Erythroblast (primary cell): ENCODE measurements around the gene SUPT4H1.

ENCODE experiments used
- DNase-seq, 2 experiments: peaks; one replicate each; lab custom pipeline; 2025; lab: John Stamatoyannopoulos, UW
- GATA1 ChIP-seq: IDR thresholded peaks from 2 replicates; pipeline ENCODE4 v1.6.1; 2011; ENCODE audit warnings: low read depth, mild to moderate bottlenecking, control low read depth, low read length, moderate library complexity
- POLR2A ChIP-seq: IDR thresholded peaks from 2 replicates; pipeline ENCODE4 v1.6.1; 2011; ENCODE audit warnings: mild to moderate bottlenecking, low read length

SUPT4H1 gene

DNA sequence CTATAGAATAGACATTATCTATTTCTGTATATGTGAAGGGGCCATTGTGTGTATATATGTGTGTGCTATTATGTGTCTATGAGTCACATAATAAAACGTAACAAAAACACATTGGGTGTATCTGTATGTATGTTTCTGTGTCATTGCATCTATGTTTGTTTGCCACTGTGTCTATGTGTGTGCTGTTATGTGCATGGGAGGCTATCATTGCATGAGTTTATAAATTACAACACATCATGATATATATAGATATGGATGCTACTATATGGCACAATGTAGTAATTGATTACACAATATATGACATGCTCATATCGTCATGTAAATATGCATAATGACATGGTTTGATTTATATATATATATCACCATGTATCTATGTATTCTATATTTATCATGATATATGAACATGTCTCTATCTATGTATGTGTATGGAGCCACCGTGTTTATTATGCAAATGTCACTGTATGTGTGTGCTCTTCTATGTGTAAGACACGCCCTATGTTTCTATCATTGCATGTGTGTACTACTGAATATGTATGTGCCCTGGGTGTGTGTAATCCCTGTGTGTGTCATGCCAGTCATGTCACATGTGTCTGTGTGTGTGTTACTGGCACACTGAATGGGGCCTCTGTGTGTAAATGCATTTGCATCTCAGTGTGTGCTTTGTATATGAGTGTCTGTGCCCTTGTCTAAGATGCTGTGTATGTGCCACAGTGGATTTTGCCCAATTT, 22.0 kb downstream of the SUPT4H1 start:
- TF ChIP-seq POLR2A (peak; percentile 92), GATA1 (no peak)
- DNase-seq = peak; percentile 72 to 82

DNA sequence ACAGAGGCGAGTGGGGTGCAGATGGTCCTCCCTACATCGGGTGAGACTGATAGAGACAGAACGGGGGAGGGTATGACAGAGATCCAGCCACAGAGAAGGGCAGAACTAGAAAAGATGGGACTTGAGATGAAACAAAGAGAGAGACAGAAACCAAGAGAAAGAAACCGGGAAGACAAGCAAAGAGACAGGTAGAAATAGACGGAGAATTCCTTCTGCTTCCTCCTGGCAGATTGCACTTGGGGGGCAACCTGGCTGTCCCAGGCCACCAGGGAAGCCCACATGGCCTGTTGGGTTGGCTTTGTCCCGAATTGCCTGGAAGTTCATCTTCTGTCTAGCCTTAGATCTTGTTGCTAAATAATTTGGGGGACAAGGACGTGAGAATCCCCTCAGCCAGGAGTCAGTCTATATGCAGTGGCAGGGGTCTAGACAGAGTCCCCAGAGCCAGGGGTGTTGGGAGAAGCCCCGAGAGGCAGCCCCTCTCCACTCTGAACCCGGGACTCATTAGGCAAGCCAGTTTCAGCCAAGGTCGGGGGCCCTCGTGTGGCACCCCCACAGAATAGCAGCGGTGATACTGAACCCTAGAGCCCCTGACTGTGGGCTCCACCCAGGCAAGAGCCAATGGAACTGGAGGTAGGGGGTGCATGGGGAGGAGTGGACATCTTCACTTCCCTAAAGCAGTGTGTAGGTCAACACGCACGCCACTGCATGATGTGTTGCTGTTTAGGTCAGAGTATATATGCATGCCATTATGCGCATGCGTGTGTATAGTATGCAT, 22.8 kb downstream of the SUPT4H1 start:
- TF ChIP-seq POLR2A = peak; percentile 98
- TF ChIP-seq GATA1 = no peak
- peak; percentile 86 to 93 for DNase-seq

DNA sequence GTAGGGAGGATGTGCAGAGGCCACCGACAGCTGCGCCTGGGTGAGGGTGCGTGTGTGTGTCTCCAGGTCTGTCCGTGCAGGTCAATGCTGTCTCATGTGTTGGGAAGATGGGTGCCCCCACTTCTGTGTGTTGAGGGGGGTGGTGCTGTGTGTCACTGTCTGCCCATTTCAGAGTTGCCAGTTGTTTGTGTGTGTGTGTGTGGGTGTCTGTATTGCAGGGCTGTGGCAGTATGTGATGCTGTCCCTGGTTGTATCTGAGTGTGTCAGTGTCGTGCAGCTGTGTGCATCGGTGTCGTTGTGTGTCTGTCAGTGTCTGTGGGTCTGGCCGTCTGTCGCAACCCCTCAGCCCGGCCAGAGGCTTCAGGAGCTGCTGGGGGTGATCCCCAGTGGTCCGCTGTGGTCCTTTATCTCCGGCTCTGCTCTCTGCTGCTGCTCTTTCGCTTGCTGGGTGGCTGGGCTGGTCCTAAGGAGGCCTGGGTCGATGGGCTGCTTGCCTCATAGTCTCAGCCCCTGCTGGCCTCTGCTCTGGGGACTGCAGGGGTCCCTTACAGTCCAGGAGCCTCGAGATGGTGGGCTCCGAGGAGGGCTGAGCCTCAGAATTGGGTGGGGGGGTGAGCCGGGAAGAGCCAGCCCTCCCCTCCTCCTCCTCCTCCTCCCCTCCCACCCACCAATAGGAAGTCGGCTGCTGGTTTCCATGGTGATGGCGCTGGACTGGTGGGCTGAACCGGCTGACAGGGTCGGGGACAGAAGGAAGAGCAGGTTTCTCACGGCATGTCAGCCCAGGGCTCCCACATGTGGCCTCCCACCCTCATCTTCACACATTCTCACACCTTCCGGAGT, 23.6 kb downstream of the SUPT4H1 start, which contains the start of gene TSPOAP1:
TSS of gene TSPOAP1 (minus strand) at position 601 of the 840 bp plus-strand sequence. CDS start 875 bp downstream, outside the sequence.
- peak; percentile 70 to 84 for DNase-seq

DNA sequence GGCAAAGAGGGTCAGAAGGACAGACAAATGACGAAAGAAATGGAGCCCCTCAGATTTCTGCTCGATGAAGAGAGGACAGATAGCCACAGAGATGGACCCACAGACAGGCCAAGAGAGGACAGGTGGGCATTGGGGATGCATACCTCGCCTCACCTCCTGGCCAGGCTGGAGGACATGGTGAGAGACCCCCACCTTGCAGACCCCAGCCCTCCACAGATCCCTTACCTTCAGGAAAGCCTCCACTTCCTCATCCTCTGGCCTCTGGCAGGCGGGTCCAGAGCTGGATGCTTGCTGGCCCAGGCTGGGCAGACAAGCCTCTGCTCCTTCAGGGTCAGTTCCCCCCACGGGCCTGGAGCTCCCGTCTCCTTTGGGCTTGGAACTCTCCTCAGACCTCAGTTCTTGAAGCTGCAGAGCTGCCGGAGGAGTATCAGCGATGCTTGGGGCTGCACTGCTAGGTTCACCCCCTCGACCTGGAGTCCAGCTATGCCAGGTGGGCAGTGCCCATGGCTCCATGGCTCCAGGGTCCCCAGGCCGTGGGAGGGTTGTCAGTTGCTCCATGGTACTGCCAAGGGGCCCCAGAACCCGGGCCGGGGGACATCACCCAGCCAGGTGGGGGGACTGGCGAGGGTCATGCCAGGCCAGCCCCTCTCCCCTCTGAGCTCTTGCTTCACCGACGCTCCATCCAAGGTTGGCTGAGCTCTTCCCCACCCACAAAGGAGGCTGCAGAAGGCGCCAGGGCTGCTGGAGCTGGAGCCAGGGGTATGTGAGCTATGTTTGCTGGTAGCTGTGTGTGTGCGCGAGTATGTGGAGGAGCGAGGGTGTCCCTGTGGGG, 24.4 kb downstream of the SUPT4H1 start:
- DNase-seq = peak in 1 of 2 experiments; percentile 55
- TF ChIP-seq POLR2A = no peak
- TF ChIP-seq GATA1 = no peak

More for the DNA sequence above, 23.6 kb downstream of the SUPT4H1 start, which contains the start of gene TSPOAP1:
- no peak for TF ChIP-seq GATA1
- peak; percentile 65 for TF ChIP-seq POLR2A

DNA sequence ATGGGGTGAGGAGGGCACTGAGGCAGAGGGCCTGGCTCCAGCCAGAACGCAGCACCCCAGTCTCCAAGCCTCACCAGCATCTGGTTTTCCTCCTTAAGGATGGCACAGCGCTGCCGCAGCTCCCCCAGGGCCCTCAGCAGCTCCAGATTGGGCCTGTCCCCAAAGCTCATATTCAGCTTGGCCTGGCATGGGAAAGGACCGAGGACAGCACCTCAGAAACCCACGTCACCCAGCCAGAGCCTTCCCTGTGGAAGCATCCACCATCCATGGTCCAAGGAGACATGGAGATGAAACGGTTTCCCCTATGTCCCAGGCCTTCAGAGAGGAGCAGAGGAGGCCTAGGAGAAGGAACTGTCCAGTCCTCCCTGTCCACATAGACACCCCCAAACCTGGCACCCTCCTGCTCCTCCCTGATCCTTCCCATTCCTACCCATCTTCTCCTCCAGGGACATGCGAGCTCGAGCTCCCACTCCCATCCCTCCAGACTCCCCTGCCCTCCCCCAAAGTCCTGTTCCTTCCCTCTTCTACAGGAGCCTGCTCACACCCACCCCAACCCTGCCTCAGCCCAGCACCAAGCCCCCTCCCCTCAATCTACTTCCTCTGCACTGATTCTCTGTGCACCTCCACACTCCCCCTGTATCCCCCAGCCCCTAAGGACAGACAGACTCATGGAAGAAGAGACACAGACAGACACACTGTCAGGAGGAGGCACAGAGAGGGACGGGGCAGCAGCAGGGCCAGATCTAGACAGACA, 25.2 kb downstream of the SUPT4H1 start:
- TF ChIP-seq GATA1 (no peak), POLR2A (no peak)
- DNase-seq = no peak

DNA sequence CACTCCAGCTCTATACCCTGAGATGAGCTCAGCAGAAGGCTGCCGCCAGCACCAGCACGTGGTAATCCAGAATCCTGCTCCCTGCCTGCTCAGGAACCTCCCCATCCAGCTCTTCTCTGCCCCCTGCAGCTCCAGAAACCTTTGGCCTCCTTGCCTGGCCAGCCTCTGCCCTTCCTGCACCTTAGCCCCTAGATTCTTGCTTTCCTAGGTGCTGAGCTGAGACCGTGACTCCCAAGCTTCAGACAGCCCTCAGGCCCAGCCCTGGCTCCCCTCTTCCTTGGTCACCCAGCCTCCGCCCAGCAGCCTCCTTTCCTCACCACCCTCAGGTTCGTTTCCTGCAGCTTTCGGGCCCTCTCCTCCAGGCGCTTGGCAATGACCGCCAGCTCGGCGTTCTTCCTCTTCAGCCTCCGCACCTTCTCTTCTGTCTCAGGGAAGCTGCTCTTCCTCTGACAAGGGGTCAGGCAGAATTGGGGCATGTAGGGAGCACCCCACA, 26.0 kb downstream of the SUPT4H1 start:
- DNase-seq = peak in 1 of 2 experiments; percentile 41
- TF ChIP-seq GATA1 = no peak
- peak; percentile 32 for TF ChIP-seq POLR2A

DNA sequence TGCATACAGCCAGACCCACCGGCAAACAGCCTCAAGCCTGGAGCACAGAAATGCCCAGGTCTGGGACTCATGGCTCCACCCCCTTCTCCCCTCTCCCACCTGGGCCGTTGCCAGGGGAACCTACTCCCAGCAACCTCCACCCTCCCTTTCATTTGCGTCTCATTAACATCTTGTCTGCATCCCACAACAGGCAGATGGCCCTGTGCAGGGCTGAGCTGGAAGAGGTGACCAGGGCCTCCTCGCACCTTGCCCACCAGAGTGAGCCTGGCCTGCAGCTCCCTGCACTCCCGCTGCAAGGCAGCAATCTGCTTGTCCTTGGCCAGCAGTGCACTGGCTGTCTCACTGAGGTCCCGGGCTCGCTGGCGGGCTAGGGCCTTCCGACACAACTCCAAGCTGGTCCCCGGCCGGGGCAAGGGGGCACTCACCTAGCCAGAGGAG, 26.7 kb downstream of the SUPT4H1 start:
- no peak for TF ChIP-seq GATA1
- peak; percentile 3 for TF ChIP-seq POLR2A
- peak in 1 of 2 experiments; percentile 47 for DNase-seq

DNA sequence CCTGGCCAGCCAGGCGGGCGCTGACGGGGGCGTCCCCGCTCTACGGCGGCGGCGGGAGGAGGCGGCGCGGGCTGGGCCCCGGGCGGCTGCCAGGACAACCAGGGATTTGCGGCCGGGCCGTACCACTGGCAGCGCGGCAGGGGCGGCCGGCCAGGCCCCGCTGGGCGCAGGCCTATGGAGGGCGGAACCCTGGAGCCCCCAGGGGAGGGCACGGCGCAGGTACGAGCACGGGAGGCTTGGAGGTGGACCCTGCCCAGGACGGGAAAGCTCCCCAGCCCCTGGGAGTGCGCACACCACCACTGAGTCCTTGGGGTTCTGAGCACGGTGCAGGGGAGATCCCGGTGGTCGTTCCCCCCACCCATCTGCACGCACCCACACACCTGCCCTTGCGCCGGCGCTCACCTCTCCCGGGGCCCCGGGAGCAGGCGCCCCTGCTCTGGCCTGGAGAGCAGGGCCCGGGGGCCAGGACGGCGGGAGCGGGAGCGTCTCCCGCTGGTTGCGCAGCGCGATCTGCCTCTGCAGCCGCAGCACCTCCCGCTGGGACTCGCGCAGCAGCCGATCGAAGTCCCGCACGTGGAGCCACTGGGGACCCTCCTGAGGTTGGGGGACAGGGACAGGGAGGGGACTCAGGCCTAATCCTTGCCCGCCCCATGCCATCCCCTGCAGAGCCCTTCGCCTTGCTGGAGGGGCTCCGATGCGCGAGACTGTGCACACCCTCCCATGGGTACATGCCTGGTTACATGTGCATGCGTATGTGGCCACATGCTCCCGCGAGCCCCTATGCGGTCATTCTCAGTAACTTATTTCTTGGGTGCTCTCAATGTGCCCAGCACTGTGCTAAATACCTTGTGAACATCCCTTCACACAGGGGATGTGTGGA, 27.4 kb downstream of the SUPT4H1 start:
- peak in 1 of 2 experiments; percentile 47 for DNase-seq

DNA sequence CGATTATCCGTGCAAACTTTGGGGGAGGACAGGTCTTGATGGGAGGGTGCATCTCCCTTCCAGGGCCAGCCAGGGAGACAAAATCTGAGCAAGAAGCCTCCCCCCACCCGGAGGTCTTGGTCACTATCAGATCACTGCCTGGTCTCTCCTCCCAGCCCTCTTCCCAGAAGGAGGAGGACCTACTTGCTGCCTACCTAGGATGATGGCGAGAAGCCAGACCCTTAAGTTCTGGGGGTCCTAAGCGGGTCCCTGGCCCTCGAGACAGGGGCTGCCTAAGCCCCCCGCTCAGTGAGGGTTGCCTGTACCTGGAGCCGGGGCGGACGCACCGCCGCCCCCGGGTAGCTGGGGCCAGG, 28.0 kb downstream of the SUPT4H1 start:
- DNase-seq = no peak
- TF ChIP-seq POLR2A (no peak), GATA1 (no peak)

More for the DNA sequence above, 27.4 kb downstream of the SUPT4H1 start:
- TF ChIP-seq GATA1 (no peak), POLR2A (peak; percentile 23)

DNA sequence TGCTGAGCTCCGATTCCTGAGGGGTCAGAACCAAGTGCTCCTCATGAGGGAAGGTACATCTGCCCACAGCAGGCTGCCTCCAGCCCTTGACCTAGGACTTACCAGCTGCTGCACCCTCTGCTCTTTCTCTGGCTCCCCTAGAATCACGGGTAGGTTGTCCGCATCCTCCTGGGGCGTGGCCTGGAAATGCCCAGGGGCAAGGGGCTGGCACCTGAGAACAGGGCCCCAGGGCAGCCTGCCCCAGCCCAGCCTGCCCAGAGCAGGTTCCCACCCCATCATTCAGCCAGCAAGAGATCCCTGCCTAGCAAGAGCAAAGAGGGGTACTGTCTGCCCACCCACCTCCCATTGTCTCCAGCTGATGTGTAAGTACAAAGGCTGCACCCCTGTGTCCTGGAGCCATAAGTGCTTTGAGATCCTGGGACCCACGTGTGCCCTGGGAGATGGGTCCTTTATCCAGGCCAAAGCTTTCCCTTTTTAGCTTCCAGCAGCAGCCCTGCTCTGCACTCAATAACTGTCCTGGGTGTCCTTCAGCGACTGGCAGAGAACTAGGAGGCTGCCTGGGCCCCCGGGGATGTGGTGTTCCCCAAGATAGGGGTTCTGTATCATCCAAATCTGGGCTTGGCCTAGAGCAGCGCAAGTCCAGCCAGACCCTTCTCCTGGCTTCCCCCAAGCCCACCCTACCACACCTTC, 28.5 kb downstream of the SUPT4H1 start:
- TF ChIP-seq GATA1 = no peak
- no peak for TF ChIP-seq POLR2A
- DNase-seq = no peak
